ENCODE results near the gene CEBPE.
A peak's percentile ranks its signal among the peaks of the same experiment; 100 is the strongest.

CEBPE gene

GRCh38 chr14:23102801-23103200, 16.3 kb downstream of the CEBPE start:
- DNase-seq (ENCODE audit: low read depth) = no peak

DNA sequence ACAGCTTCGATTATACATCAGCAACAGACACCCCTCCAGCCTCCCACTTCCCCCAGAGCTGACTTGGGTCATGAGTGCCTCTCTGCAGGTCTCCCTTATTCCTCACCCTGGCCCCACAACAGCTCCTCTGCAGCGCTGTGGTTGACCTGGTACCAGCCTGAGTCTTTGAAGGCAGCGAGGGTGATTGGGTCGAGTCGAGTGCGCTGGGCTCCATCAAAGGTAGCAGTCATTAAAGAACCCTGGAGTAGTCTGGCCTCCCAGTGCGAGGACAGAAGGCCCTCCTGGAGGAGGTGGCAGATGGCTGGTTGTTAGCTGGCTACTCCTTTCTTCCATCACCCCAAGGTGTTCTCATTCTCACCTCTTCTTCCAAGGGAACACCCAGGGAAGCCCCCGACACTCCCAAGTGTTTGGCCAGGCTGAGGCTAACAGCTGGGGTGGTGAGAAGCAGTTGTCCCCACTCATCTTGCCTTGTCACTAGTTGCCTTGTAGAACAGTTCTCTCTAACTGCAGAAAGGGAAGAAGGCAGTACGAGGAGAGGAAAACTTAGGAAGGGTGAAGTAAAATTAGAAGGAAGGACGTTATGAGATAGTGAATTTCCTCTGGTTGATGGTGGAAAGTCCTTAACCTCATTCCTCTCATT, 16.9 kb downstream of the CEBPE start:
- DNase-seq (ENCODE audit: low read depth) = no peak

DNA sequence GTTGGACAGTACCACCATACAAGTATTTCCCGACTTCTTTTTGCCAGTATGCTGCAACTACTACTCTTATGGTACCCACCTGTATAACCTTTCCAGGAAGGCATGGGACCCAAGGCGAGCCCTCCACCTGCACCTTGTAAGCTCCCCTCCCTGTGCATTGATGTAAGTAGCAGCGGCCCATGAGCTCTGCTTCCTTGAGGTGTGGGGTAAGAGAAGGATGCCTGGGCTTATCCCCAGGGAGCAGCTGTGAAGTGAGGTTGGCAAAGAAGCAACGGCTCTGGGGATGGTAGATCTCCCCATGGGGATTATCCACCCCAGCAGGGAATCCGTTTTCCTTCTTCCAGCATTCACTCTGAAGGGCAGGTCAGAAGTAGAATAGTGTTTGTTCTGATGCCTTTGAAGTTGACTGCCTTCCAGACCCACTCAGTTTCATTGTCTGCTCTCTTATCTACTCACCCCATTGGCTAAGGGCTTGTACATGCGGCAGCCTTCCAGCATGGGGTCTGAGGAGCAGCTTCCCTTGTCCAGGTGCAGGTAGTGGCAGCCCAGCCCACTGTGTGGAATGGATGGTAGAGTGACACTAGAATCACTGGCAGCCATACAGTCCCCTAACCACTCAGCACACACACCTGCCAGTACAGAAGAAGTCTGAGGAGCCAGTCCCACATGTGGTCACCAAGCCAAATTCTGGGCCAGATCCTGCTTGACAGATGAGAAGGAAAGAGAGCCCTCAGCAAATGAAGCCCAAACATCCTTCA, 17.7 kb downstream of the CEBPE start:
- no peak for DNase-seq (ENCODE audit: low read depth)

DNA sequence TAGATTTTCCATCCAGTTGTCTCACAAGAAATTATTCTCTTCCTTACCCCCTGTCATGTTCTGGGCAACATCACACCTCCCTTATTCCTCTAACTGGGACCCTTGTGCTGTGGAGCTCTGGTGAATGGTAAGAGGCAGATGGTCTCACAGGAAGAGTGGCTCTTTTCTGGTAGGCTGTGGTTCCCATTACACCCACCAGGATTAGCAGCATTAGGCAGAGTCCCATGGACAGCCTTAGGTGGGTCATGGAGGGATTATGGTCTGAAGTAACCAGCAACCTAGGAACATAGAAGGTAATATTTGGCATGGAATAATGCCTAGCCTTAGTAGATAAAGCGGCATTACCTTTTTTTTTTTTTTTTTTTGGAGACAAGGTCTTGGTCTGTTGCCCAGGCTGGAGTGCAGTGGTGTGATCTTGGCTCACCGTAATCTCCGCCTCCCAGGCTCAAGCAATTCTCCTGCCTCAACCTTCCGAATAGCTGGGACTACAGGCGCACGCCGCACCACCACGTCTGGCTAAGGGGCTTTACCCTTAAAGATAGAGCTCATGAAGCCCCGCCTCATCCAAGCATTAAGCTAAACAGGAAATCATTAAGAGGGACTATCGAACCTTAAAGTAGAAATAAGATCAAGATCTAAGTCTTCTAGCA, 19.7 kb downstream of the CEBPE start:
- no peak for DNase-seq (ENCODE audit: low read depth)

DNA sequence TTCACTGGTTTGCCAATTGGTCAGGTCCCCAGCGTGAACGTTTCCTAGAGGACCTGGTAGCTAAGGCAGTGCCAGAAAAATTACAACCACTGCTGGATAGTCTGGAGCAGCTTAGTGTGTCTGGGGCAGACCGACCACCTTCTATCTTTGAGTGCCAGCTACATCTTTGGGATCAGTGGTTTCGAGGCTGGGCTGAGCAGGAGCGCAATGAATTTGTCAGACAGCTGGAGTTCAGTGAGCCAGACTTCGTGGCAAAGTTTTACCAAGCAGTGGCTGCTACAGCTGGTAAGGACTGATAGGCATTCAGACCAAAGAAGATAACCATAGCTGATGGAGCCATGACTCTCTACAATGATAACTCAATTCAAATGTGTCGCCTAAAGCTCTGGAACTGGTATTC, 21.3 kb downstream of the CEBPE start:
- no peak for DNase-seq (ENCODE audit: low read depth)

GRCh38 chr14:23095196-23096108, 23.6 kb downstream of the CEBPE start, which contains the start of gene C14orf119:
Gene C14orf119 (plus strand): TSS chr14:23095505. CDS start chr14:23097659, 2,154 bp downstream.
- peak; percentile 99 for DNase-seq (ENCODE audit: low read depth)

DNA sequence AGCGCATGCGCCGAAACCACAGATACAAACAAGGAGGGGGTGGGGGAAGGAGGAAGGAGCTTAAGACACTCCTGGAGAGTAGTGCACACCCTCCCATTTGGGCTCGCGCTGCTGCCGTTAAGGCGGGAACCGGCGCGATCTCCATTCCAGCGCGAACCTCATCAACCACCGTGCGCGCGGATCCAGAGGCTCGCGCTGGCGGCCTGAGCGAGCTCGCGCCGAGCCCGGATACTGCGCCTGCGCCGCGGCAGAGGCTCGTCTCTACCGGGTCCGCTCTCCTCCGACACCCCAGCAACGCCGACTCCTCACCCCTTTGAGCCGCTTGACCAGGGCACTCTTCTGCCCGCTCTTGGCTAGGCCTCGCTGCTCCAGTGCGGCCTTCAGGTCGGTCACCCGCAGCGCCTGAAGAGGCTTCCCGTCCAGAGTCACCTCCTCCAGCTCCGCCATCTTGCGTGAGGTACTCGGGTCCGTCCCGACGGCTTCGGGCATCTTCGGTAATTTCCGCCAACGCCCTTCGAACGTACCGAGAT, 24.3 kb downstream of the CEBPE start, which contains the start of gene ACIN1:
Gene ACIN1, minus strand, starts transcription at position 471 of the 530 bp plus-strand sequence. Its CDS starts 24 bp downstream, at position 447.
- peak; percentile 62 for DNase-seq (ENCODE audit: low read depth)

DNA sequence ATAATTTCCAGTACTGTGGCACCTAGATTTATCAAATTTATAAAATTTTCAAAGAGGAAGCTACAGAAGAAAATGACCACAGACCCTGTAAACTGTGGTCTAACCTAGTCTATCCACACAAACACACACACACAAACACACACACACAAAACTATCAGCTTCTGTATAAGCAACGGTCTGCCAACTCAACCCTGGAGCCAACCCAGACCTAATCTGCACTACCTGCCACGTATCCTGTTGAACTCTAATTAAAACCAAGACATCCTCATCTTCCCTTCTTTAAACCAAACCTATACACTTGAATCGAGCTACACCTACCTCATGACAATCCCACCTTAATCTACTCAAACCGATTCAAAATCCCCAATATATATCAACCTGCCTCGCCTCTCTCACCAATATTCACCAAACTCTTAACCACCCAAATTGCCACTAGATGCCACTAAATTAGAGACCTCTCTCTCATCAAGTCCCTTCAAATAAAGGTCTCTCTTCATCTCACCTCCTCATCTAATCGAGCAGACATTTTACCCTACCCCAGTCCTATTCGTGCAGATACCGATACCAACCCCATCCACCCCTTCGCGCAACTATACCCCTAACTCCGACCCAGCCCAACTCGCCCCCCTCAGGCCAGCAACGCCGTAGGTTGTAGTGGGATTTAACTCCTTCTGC, 24.9 kb downstream of the CEBPE start:
- no peak for DNase-seq (ENCODE audit: low read depth)

GRCh38 chr14:23093526-23093925, 25.5 kb downstream of the CEBPE start:
- no peak for DNase-seq (ENCODE audit: low read depth)

GRCh38 chr14:23093104-23093503, 26.0 kb downstream of the CEBPE start:
- DNase-seq (ENCODE audit: low read depth) = no peak

DNA sequence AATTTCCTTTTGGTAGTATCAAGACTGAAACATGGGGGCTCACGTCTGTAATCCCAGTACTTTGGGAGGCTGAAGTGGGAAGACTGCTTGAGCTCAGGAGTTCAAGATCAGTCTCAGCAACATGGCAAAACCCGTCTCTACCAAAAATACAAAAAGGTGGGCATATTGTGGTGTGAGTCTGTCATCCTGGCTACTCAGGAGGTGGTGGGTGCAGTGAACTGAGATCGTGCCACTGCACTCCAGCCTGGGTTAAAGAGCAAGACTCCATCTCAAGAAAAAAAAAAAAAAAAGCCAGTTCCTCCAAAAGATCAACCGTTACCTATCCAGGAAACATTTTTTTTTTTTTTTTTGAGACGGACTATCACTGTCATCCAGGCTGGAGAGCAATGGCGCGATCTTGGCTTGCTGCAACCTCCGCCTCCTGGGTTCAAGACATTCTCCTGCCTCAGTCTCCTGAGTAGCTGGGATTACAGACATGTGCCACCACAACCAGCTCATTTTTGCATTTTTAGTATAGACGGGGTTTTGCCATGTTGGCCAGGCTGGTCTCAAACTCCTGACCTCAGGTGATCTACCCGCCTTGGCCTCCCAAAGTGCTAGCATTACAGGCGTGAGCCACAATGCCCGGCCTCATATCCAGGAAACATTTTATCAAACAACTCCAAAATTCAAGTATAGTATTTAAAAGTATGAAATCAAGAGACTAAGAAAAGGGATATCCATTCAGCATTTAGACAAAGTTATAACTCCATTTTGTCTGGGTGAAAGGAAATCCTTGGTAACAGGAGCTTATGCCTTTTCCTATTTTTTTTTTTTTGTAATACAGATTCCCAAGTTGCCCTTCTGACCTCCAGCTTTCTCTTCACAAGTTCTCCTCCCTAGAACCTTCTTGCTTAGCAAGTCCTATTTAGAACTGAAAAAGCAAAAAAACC, 27.5 kb downstream of the CEBPE start:
- no peak for DNase-seq (ENCODE audit: low read depth)

DNA sequence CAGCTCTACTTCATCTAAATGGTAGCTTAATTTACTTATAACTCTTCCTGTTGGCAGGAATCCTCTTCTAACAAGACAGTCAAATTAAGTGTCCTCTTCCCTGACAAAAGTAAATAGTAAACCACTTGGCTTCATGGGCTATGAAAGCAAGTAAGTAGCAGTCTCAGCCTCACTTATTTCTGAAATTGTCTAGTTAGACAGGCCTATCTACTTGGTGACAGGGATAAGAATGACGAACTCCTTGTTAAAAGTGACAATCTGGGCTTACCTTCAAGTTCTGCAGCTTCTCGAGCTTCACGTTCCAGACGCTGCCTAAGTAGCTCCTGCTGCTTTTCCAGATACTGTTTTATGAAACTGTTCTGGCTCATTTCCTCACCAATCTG, 28.8 kb downstream of the CEBPE start:
- no peak for DNase-seq (ENCODE audit: low read depth)

DNA sequence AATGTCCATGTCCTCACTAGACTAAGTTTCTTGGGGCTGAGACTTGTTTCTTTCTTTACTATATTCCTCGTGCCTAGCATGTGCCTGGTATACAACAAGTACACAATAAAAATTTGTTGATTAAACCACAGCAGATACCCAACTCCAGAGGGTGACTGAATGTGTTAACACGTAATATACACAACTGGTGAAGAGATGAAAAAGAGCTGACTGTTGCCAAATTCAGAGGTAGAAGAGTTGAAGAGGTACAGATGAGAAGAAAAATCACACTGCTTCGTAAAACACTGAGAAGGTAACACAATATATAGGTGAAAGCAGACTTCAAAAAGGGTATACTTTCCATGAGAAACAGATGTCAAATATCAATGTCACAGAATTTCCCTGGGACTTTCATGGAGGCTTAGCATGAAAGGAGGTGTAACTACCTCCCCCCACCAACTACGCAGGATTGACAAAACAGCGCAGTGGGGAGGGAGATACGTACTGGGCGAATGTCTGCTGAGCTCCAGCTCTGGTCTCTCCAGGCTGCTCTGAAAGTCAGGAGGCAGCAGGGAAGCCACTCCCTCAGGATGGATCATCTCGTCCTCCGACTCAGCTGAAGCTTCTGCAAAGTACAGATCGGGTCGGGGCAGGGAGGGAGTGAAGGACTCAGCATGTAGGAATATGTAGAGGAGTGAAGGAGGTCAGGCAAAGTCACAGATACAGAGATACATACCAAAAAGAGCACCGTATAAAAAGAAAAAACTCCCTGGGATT, 29.4 kb downstream of the CEBPE start:
- no peak for DNase-seq (ENCODE audit: low read depth)

DNA sequence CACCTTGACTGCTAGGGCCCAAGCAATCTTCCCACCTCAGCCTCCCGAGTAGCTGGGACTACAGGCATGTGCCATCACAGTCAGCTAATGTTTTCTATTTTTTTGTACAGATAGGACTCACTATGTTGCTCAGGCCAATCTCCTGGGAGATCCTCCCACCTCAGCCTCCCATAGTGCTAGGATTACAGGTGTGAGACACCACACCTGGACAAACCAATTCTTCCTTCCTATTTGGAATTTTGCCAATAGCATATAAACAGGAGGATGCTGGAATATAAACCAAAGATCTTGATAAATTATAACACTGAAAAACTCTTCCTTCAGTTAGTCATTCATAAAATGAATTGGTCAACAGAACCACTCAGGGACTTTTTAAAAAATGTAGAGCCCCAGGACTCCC, 32.5 kb downstream of the CEBPE start:
- no peak for DNase-seq (ENCODE audit: low read depth)

- DNase-seq (ENCODE audit: low read depth) = no peak
Observed at GRCh38 chr14:23085458-23085857, 33.6 kb downstream of the CEBPE start.

GRCh38 chr14:23080474-23080873, 38.6 kb downstream of the CEBPE start:
- no peak for DNase-seq (ENCODE audit: low read depth)

DNA sequence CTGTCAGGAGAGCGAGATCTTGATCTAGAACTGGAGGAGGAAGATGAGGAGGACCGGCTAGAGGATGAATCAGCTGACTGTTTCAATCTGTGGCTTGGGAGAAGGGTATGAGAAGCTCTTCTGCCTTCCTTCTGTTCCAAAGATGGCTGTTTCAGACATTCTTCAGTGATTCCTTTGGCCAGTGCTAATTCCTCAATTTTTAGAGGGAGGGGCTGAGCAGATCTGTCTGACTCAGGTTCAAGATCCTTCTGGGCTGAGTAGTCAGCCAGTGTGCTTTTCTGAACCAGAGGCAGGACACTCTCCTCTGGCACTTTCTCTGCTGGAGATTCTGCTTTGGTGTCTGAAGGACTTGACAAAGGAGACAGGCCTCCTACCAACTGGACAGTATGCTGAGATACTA, 39.3 kb downstream of the CEBPE start:
- DNase-seq (ENCODE audit: low read depth) = no peak

- peak; percentile 98 for DNase-seq (ENCODE audit: low read depth)
Observed at GRCh38 chr14:23078692-23079116, 40.4 kb downstream of the CEBPE start.

DNA sequence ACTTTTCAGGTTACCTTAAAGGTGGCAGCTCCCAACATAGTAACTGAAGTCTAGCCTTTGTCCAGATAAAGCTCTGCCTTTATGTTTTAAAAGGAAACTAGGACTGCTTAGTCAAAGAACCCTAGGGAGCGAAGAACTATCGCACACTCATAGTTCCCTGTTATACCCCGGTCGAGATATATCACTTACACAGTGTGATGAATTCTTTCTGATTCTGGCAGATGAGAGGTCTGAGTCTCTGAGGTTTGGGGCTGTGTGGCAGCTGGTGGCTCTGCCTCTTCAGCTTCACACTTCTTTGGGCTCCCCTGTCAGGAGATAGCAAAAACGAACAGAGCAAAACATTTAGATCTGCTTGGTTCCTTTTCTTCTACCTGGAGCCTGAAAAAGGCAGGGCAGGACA, 41.1 kb downstream of the CEBPE start:
- DNase-seq (ENCODE audit: low read depth) = no peak

Measured in GM04504 (cell line).